Gastroesophageal sphincter (tissue), 3 donors: ENCODE results near the gene LHX3.

Source experiments
- CTCF ChIP-seq, 4 experiments: fragments of 200-600 bp in 2 of 4; fragments of 450-650 bp in 2 of 4; sonication (generic) in 1 of 4; IDR thresholded peaks; one replicate each; pipeline ENCODE4 v1.5.1; 2017 to 2019; ENCODE audit warnings: antibody characterized with exemption in 4 of 4, mild to moderate bottlenecking in 2 of 4, moderate library complexity in 2 of 4
- EP300 ChIP-seq: sonication (generic); formaldehyde crosslinking; IDR thresholded peaks from one replicate; pipeline ENCODE4 v1.6.1; 2017; ENCODE audit warnings: antibody characterized with exemption, mild to moderate bottlenecking
- POLR2AphosphoS5 ChIP-seq: sonication (generic); formaldehyde crosslinking; IDR thresholded peaks from one replicate; pipeline ENCODE4 v1.6.1; 2017; ENCODE audit warnings: antibody characterized with exemption

- TF ChIP-seq CTCF (IDR thresholded peaks at IDR 0.05) = no peak
- TF ChIP-seq POLR2AphosphoS5 = no peak
- no peak for TF ChIP-seq EP300
These were observed 33.4 kb upstream of the LHX3 start for GRCh38 chr9:136238342-136238732.
